K562 (cell line): ENCODE measurements around the gene KRT38. TPM values are rescaled to one million over a fixed set of nuclear protein-coding genes. Genes with fewer than 3 reads are reported as not detected.

Experiments
- ATAC-seq: fragments of 200-7000 bp; cut with Tn5 transposase; 3 replicates; pipeline ENCODE4 v1.9.1; 2020; ENCODE audit warnings: moderate library complexity
- BruUV-seq: library from RNA; stranded (reverse); fragments of 400-500 nt; replicated peaks from 2 replicates; lab custom pipeline; 2021; lab: Mats Ljungman, UMichigan
- CTCF ChIA-PET: fragments of 300-600 bp; formaldehyde crosslinking; extraction: SDS; loops from one replicate; lab custom pipeline; 2021; ENCODE audit warnings: low intra/inter-chr PET ratio; lab: Yijun Ruan, JAX
- POLR2A ChIA-PET: fragments of 300-600, 350-650 bp; sonication (Branson Sonifier 250); formaldehyde crosslinking; extraction: SDS; loops from one replicate; lab custom pipeline; 2021; ENCODE audit warnings: antibody characterized with exemption, inconsistent platforms; lab: Yijun Ruan, JAX
- DNase-seq, 4 experiments: peaks; one replicate each; pipeline versions ENCODE4 v3.0.0 to v3.0.0-alpha.2; 2011 to 2018; ENCODE audit warnings: low spot score in 3 of 4, mixed read lengths in 3 of 4; ENCODE audit errors: extremely low read depth in 1 of 4
- FAIRE-seq: peaks from 2 replicates; lab custom pipeline; 2011; peaks lifted over from hg19 to GRCh38; lab: Jason Lieb, UNC
- H2AFZ ChIP-seq: 2 replicates; pipeline ENCODE4 v1.6.0; 2011; ENCODE audit warnings: low read depth, low read length, control low read depth, inconsistent platforms
- H3K27ac ChIP-seq: fragments of 200-600 bp; 3 replicates; pipeline ENCODE4 v1.8.0; 2011; ENCODE audit warnings: low read depth, mild to moderate bottlenecking, control low read depth, inconsistent platforms, low read length, moderate library complexity, mixed read lengths; ENCODE audit errors: extremely low read depth
- H3K27me3 ChIP-seq, 2 experiments: fragments of 300-600 bp in 1 of 2; 2 replicates in 1 of 2; 3 replicates in 1 of 2; pipeline versions ENCODE4 v1.6.0 to v1.8.0; 2011; ENCODE audit warnings: inconsistent platforms in 2 of 2, low read length in 2 of 2, mild to moderate bottlenecking in 1 of 2, mixed read lengths in 1 of 2, moderate library complexity in 1 of 2; ENCODE audit not compliant: control insufficient read depth in 2 of 2, insufficient read depth in 2 of 2
- H3K36me3 ChIP-seq: fragments of 300-600 bp; 3 replicates; pipeline ENCODE4 v1.8.0; 2011; ENCODE audit warnings: mild to moderate bottlenecking, low read length, inconsistent platforms; ENCODE audit not compliant: control insufficient read depth, insufficient read depth
- H3K4me1 ChIP-seq, 2 experiments: fragments of 200-600 bp in 1 of 2; replicated peaks in 1 of 2; 2 replicates in 1 of 2; 3 replicates in 1 of 2; pipeline versions ENCODE4 v1.5.1 to v1.8.0; 2011; ENCODE audit warnings: inconsistent platforms in 2 of 2, low read length in 2 of 2, mild to moderate bottlenecking in 1 of 2, mixed read lengths in 1 of 2, moderate library complexity in 1 of 2; ENCODE audit not compliant: control insufficient read depth in 2 of 2, insufficient read depth in 2 of 2
- H3K4me2 ChIP-seq: 2 replicates; pipeline ENCODE4 v1.6.1; 2011; ENCODE audit warnings: low read length, control low read depth, inconsistent platforms, mixed read lengths; ENCODE audit not compliant: insufficient read depth
- H3K4me3 ChIP-seq: fragments of 200-600 bp; sonication (generic), shearing (Covaris generic); 2 replicates; pipeline ENCODE4 v1.5.1; 2016; ENCODE audit warnings: control low read depth, inconsistent platforms
- H3K79me2 ChIP-seq: fragments of 200-600 bp; 3 replicates; pipeline ENCODE4 v1.8.0; 2011; ENCODE audit warnings: low read length, inconsistent platforms; ENCODE audit not compliant: control insufficient read depth, insufficient read depth
- H3K9ac ChIP-seq, 2 experiments: 2 replicates each; pipeline versions ENCODE4 v1.6.0 to v1.6.1; 2011; ENCODE audit warnings: low read depth in 2 of 2, low read length in 2 of 2, control low read depth in 1 of 2, inconsistent platforms in 1 of 2, mild to moderate bottlenecking in 1 of 2, mixed read lengths in 1 of 2; ENCODE audit not compliant: insufficient read depth in 1 of 2
- H3K9me1 ChIP-seq: one replicate; pipeline ENCODE4 v1.6.0; 2011; ENCODE audit warnings: inconsistent platforms, mild to moderate bottlenecking, low read length, moderate library complexity; ENCODE audit not compliant: control insufficient read depth, insufficient read depth
- H3K9me3 ChIP-seq: replicated peaks from 2 replicates; pipeline ENCODE4 v1.5.1; 2011; ENCODE audit warnings: low read depth, low read length, inconsistent platforms; ENCODE audit not compliant: control insufficient read depth, insufficient read depth
- H4K20me1 ChIP-seq: replicated peaks from 2 replicates; pipeline ENCODE4 v1.6.1; 2011; ENCODE audit warnings: low read length, inconsistent platforms, mixed read lengths; ENCODE audit not compliant: control insufficient read depth, insufficient read depth
- ATF7 ChIP-seq: fragments of 450-650 bp; IDR thresholded peaks from 2 replicates; pipeline ENCODE4 v1.7.1; 2014; ENCODE audit warnings: mild to moderate bottlenecking, moderate library complexity
- CREB1 ChIP-seq, 2 experiments: sonication (generic) in 1 of 2; formaldehyde crosslinking in 1 of 2; IDR thresholded peaks; 2 replicates each; pipeline versions ENCODE4 v1.6.1 to v1.8.0; 2012 to 2022; ENCODE audit warnings: inconsistent platforms in 1 of 2, mild to moderate bottlenecking in 1 of 2, missing genetic modification reagents in 1 of 2, moderate library complexity in 1 of 2
- EP400 ChIP-seq: fragments of 450-650 bp; IDR thresholded peaks from 2 replicates; pipeline ENCODE4 v1.6.1; 2017; ENCODE audit warnings: antibody characterized with exemption, mild to moderate bottlenecking, moderate library complexity
- KLF13 ChIP-seq: fragments of 450-650 bp; IDR thresholded peaks from 2 replicates; pipeline ENCODE4 v1.6.1; 2016; ENCODE audit warnings: missing genetic modification characterization, low read depth, mild to moderate bottlenecking, missing compliant biosample characterization, moderate library complexity, borderline replicate concordance
- KLF16 ChIP-seq: IDR thresholded peaks from 2 replicates; pipeline ENCODE4 v1.6.1; 2016; ENCODE audit warnings: antibody characterized with exemption
- MECOM ChIP-seq: fragments of 250-450 bp; sonication (Bioruptor Pico); IDR thresholded peaks from 2 replicates; pipeline ENCODE4 v1.8.0; 2022; ENCODE audit warnings: inconsistent platforms
- SOX6 ChIP-seq: fragments of 450-650 bp; IDR thresholded peaks from 2 replicates; pipeline ENCODE4 v1.6.1; 2014; ENCODE audit warnings: mild to moderate bottlenecking
- ZNF143 ChIP-seq: sonication (generic); formaldehyde crosslinking; IDR thresholded peaks from 2 replicates; pipeline ENCODE4 v1.9.0; 2022; ENCODE audit warnings: mild to moderate bottlenecking, missing genetic modification reagents
- WGBS: fragments of 100-300 bp; shearing (Covaris generic); methylation state at CpG from one replicate; pipeline ENCODE4 v1.1.6; 2016; ENCODE audit warnings: low coverage, mixed read lengths; ENCODE audit not compliant: insufficient coverage; ENCODE audit errors: missing lambda C conversion rate; 5-methylcytosine and 5-hydroxymethylcytosine counted together
- in situ Hi-C: fragments of 300-500 bp; cut with MboI; formaldehyde crosslinking; loops from 4 replicates; pipeline ENCODE4 v1.15.0; 2018; ENCODE audit warnings: inconsistent platforms, mixed read lengths
- intact Hi-C: fragments of 100-400 bp; cut with micrococcal nuclease; formaldehyde crosslinking; loops from 2 replicates; pipeline ENCODE4 v1.14.2; 2022
- polyA plus RNA-seq, 8 experiments: library from polyadenylated mRNA; depleted of rRNA in 4 of 8; stranded (reverse) in 5 of 8; unstranded in 3 of 8; fragments of >200 nt; fragmentation: Nextera tagmentation in 2 of 8; fragmentation: Illumina TruSeq in 1 of 8; extraction: Ambion mirVana in 2 of 8; extraction: Trizol in 1 of 8; gene quantifications; 2 replicates each; pipeline versions ENCODE4 v1.2.1 to v1.2.3, GENCODE V29; 2011 to 2014; ENCODE audit warnings: inconsistent platforms in 1 of 8, missing spikeins in 1 of 8
- total RNA-seq, 7 experiments: library from RNA; depleted of rRNA in 6 of 7; stranded (reverse); fragments of >200 nt in 6 of 7; fragmentation: Illumina TruSeq in 2 of 7; extraction: Trizol in 2 of 7; gene quantifications; 2 replicates each; pipeline versions ENCODE4 v1.2.1 to v1.2.3, GENCODE V29; 2011 to 2021; ENCODE audit warnings: low replicate concordance in 1 of 7
- TF ChIP-seq, protein P1 (sequence below): fragments of 450-650 bp; IDR thresholded peaks from 2 replicates; pipeline ENCODE4 v1.6.1; 2017; ENCODE audit warnings: antibody characterized with exemption

The KRT38 gene
- total and polyA plus RNA-seq, 9 of the 15 experiments (the other 6 are each of a cell fraction or from before 2014, with no cell fraction given) = not detected

GRCh38 chr17:41429667-41430066 lies 11.1 kb downstream of the KRT38 start:
- Histone ChIP-seq H3K4me2 (no peak overlapping the region), H3K4me1 (no peaks in the 10 kb centered on the region), H3K27me3 (peaks cover 8 to 18% of the 10 kb centered on the region in 2 experiments; a peak in 4 of 5 replicates), H3K9me1 (no peaks in the 10 kb centered on the region), H4K20me1 (no peaks in the 10 kb centered on the region), H3K9ac (no peak overlapping the region), H3K4me3 (no peak overlapping the region), H3K9me3 (no peaks in the 10 kb centered on the region), H3K27ac (no peak overlapping the region), H3K79me2 (no peaks in the 10 kb centered on the region), H3K36me3 (no peaks in the 10 kb centered on the region), H2AFZ (no peak overlapping the region)
- ChIA-PET POLR2A (interaction anchor here (0.6 kb wide), 1 partner anchor 1779 kb away, joined by 3 read pairs; no protein-coding TSS in a partner anchor), CTCF (no interaction called here)
- ATAC-seq = no peak
- intact Hi-C loops (no loop called here), in situ Hi-C loops (no loop called here)
- no peak for FAIRE-seq
- WGBS = 0% methylated on average over 7 of the region's 7 CpGs
- BruUV-seq = no TSS peak
- TF ChIP-seq ATF7 = no peak
- no peak for TF ChIP-seq EP400
- TF ChIP-seq, protein P1, sequence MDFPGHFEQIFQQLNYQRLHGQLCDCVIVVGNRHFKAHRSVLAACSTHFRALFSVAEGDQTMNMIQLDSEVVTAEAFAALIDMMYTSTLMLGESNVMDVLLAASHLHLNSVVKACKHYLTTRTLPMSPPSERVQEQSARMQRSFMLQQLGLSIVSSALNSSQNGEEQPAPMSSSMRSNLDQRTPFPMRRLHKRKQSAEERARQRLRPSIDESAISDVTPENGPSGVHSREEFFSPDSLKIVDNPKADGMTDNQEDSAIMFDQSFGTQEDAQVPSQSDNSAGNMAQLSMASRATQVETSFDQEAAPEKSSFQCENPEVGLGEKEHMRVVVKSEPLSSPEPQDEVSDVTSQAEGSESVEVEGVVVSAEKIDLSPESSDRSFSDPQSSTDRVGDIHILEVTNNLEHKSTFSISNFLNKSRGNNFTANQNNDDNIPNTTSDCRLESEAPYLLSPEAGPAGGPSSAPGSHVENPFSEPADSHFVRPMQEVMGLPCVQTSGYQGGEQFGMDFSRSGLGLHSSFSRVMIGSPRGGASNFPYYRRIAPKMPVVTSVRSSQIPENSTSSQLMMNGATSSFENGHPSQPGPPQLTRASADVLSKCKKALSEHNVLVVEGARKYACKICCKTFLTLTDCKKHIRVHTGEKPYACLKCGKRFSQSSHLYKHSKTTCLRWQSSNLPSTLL = no peak
- TF ChIP-seq KLF16 = no peak
- no peak for TF ChIP-seq CREB1 (IDR thresholded peaks at IDR 0.05)
- no peak for TF ChIP-seq CREB1 (CRISPR knock-in tag; IDR thresholded peaks at IDR 0.05)
- TF ChIP-seq ZNF143 (CRISPR knock-in tag) = no peak
- TF ChIP-seq KLF13 (tag) = no peak
- no peak for TF ChIP-seq MECOM (CRISPR knock-in tag)
- TF ChIP-seq SOX6 = no peak
- no peak for DNase-seq
